ENCODE measurements around the gene TBC1D13.
"Not testable (repeated sequence)": the region's sequence is repeated elsewhere in the genome, so short reads cannot be mapped to it uniquely, and the experiment has no call there.

TBC1D13 gene

DNA sequence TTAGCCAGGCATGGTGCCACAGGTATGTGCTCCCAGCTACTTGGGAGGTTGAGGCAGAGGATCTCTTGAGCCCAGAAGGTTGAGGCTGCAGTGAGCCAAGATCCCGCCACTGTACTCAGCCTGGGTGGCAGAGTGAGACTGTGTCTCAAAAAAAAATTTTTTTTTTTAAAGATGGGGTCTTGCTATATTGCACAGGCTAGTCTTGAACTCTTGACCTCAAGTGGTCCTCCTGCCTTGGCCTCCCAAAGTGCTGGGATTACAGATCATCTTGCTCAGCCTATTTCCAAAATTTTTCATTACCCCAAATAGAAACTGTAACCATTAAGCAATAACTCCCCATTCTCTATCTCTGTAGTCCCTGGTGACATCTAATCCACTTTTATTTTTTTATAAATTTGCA is 4.4 kb upstream of the TBC1D13 start:
- in situ Hi-C loops (cut with HindIII; ENCODE audit: low sequenced_read_pairs) = no loop called here

DNA sequence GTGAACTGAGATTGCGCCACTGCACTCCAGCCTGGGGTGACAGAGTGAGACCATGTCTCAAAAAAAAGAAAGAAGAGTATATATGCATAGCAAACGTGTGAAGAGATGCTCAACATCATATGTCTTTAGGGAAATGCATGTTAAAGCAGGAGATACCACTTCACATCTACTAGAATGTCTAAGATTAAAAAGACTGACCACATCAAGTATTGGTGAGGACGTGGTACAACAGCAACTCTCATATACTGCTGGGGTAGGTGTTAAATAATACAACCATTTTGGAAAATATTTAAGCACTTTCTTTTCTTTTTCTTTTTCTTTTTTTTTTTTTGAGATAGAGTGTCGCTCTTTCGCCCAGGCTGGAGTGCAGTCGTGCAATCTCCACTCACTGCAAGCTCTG is 1.6 kb upstream of the TBC1D13 start:
- in situ Hi-C loops (cut with HindIII; ENCODE audit: low sequenced_read_pairs) = no loop called here

DNA sequence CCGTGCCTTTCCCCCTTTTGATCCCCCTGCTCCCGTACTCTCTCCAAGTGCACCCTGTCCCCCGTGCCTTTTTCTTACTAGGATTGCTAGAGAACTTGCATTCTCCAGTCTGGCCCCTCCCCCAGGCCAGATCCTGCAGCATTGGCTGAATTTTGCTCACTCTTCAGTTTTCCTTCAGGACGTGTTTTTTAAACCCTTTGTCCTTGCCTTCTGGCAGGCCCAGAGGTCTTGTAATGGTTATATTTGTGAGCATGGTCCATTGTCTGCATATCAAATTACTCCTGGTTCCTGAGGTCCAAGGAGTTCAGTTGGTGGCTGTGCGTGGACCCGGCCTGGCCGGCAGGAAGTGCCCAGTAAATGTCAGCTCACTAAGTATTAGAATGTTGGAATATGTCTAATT is 606 bp downstream of the TBC1D13 start:
- in situ Hi-C loops (cut with HindIII; ENCODE audit: low sequenced_read_pairs) = no loop called here

DNA sequence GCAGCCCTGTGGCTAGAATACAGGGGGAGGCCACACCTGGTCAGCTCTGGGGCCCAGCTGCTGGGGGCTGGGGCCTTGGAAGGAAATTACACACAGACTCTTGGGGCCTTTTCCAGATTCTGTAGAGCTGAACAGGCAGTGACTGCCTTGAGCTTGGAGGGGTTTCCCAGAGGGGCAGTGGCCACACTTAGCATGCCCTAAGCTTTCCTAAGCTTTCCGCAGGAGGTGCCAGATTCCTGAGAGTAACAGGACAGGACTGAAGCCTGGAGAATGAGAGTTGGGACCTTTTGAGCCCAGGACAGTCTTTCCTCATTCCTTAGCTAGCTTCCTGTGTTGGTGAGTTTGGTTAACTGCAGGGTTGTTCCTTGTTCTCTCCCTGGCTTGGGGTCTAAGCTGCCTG is 1.4 kb downstream of the TBC1D13 start:
- in situ Hi-C loops (cut with HindIII; ENCODE audit: low sequenced_read_pairs) = no loop called here

DNA sequence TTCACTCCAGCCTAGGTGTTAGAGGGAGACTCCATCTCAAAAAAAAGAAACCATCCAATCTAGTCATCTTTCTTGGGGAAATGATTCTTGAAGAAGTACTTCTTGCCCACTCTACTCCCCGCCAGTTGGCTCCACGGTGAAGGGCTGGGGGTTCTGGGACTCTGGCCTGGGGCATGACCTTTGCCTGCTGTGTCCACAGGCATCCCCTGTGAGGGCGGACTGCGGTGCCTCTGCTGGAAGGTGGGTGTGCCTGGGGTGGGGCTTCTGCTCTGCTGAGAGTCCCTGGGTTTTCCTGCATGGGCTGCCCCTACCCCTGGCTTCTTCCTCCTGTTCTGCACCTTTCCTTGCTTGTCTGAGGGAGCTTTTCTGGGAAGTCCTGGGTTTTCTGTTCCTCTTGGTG is 3.5 kb downstream of the TBC1D13 start:
- in situ Hi-C loops (cut with HindIII; ENCODE audit: low sequenced_read_pairs) = no loop called here

DNA sequence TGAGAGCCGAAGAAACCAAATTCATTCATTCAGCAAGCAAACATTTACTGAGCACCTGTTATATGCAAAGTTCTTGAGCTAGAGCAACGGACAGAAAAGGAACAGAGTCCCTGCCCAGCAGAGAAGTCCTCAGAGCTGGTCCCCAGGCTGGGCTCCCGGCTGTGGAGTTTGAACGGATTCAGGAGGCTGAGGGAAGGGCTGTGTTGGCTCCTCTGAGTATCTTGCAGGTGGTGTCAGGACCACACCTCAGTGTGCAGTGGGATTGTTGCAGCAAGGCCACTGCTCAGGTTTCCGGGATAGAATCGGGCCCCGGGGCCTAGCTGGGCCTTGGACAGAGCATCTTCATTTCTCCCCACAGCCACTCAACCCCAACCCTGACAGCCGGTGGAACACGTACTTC is 5.1 kb downstream of the TBC1D13 start:
- in situ Hi-C loops (cut with HindIII; ENCODE audit: low sequenced_read_pairs) = no loop called here

DNA sequence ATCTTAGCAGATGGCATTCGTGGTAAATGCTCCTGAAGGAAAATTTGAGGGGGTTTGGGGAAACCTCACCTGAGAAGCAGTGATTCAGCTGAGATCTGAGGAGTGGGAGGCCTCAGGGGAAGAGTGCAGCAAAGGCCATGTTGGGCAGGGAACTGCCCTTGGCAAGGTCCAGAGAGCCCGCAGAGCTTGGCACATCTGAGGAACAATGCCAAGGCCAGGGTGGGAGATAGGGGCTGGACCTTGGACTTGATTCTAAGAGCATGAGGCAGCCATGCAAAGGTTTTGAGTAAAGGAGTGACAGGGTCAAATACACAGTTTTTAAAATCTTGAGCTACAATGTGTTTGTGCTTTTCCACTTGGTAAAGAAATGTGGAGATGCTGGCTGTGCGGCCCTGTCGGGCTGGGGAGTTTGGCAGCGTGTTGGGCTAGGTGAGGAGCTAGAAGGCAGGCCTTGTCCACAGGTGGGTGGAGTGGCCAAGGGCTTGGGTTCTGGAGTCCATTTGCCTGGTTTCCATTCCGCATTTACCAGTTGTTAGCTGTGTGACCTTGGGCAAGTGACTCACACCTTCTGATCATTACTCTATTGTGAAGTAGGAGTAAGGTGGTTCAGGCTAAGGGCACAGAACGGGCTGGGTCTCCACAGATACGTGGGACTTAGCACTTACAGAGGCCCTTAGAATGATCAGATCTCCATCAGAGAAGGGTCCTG is 6.1 kb downstream of the TBC1D13 start:
- in situ Hi-C loops (cut with HindIII; ENCODE audit: low sequenced_read_pairs) = no loop called here

DNA sequence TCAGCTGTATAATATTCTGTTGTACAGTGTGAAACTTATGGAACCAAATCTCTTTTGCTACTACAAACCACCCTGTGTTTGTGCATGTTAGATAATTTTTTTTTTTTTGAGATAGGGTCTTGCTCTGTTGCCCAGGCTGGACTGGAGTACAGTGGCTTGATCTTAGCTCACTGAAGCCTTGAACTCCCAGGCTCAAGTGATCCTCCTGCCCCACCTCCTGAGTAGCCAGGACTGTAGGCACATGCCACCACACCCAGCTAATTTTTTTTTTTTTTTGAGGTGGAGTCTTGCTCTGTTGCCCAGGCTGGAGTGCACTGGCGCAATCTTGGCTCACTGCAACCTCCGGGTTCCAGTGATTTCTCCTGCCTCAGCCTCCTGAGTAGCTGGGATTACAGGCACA is 7.9 kb downstream of the TBC1D13 start:
- in situ Hi-C loops (cut with HindIII; ENCODE audit: low sequenced_read_pairs) = not testable (repeated sequence)

DNA sequence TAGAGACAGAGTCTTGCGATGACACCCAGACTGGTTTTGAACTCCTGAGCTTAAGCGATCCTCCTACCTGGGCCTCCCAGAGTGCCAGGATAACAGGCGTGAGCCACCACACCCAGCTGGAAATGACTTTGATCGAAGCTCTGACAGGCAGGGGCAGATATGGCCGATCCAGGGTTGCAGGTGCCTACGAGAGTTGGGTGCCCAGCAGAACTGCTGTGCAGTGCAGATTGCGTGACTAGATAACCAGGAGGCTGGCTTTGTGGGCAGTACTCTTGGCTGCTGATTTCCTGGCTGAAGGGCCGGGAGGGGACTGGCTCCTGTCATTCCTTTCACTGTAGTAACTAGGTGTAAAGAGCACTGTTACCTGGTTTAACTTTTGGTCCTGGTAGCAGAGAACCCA is 11.8 kb downstream of the TBC1D13 start:
- in situ Hi-C loops (cut with HindIII; ENCODE audit: low sequenced_read_pairs) = no loop called here

DNA sequence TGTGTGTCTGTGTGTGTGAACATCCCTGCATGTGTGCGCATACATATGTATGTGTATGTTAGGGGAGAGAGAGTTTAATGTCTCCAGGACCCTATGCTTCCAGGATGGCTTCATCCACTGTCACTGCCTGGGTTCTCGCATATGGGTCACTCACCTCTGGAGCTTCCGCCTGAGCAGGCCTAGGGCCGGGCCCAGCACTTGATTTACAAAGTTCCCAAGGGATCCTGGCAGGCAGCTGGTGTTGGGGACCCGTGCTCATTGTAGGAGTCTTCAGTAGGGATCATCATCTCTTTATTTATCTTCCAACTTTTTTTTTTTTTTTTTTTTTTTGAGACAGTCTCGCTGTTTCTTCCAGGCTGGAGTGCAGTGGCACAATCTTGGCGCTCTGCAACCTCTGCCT is 13.0 kb downstream of the TBC1D13 start:
- in situ Hi-C loops (cut with HindIII; ENCODE audit: low sequenced_read_pairs) = no loop called here

DNA sequence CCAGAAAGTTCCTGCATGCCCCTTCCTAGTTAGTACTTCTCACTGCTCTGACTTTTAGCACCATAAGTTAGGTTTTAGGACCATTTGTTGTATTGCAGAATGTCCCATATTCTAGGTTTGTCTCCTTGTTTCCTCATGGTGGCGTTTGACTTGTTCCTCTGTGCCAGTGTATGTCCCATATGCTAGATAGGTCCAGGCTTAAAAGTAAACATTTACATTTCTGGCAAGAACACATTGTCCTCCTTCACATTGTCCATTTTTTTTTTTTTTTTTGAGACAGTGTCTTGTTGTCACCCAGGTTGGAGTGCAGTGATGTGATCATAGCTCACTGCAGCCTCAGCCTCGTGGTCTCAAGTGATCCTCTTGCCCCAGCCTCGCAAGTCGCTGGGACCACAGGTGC is 15.4 kb downstream of the TBC1D13 start:
- in situ Hi-C loops (cut with HindIII; ENCODE audit: low sequenced_read_pairs) = no loop called here

DNA sequence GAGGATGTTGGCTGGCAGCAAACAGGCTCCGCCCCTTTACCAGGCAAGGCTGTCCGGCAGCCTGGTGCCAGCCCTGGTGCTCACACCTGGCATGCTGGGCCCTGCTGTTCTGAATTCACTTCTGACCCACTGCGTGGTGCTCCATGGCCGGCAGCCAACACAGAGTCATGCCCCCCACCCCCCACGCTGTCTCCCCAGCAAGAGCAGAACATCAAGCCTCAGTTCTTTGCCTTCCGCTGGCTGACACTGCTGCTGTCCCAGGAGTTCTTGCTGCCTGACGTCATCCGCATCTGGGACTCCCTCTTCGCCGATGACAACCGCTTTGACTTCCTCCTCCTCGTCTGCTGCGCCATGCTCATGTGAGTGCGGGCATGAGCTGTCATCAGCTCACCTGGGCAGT is 18.6 kb downstream of the TBC1D13 start:
- in situ Hi-C loops (cut with HindIII; ENCODE audit: low sequenced_read_pairs) = loop anchor here (5.0 kb wide), 3 partner anchors 62 to 232 kb away; partner anchors contain the start of gene MIGA2

DNA sequence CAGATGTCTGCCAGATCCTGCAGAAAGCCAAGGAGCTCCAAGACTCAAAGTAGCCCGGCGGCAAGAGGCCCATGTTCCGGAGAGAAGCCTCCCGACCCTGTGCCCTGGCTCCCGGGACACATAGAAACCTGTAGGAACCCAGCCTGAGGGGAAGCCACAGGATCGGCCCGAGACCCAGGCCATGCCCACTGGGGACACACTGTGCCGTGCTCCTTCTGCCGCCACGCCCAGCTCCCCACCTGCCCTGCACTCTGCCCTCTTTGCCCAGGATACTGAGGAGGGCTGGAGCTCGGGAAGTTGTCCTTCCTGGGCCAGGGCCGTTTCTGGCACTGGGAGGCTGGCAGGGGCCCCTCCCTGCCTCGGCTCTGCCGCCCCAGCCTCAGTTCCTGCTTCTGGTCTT is 20.8 kb downstream of the TBC1D13 start:
- in situ Hi-C loops (cut with HindIII; ENCODE audit: low sequenced_read_pairs) = loop anchor here (5.0 kb wide), 3 partner anchors 59 to 229 kb away; partner anchors contain the start of gene MIGA2

DNA sequence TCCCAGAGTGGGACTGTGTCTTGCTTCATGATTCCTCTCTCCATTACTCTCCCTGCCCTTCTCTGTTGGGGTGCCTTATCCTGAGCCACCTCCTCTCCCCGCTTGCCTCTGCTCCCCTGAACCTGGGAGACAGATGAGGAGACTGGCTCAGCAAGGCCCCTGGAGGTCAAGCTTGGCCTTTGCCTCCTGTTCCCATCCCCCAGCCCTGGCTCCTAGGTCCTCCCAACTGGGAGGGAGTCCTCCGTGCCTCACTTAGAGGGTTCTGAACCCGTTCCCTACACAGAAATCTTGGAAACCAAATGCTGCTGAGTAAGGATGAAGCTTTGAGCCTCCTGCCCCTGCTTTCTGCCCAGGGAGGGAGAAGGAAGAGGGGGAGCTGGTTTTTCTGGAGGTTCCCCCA is 21.5 kb downstream of the TBC1D13 start:
- in situ Hi-C loops (cut with HindIII; ENCODE audit: low sequenced_read_pairs) = loop anchor here (5.0 kb wide), 3 partner anchors 59 to 229 kb away; partner anchors contain the start of gene MIGA2

DNA sequence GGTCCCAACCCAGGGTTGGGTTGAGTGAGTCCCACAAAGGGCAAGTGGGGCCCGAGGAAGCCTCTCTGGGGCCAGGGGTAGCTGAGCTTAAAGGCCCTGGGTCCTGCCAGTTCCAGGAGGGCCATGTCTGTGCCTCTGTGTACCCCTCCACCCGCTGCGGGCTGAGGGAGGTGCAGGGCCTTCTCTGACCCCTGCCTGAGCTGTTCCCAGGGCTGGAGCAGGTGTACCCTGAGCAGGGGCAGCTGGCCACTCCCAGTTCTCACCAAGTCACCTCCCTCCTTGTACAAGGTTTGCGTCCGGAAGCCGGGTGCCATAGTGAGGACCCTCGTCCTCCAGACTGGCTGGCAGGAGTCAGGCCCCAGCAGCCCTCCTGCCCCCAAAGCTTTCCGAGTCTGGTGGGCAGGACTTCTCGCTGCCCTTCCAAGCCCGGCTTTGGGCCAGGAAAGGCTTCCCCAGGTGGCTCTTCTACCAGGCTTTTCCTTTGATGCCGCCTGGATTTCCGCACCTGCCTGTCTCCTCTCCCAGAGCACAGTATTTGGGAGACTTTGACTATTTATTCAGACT is 22.1 kb downstream of the TBC1D13 start:
- in situ Hi-C loops (cut with HindIII; ENCODE audit: low sequenced_read_pairs) = loop anchor here (5.0 kb wide), 3 partner anchors 58 to 228 kb away; partner anchors contain the start of gene MIGA2

DNA sequence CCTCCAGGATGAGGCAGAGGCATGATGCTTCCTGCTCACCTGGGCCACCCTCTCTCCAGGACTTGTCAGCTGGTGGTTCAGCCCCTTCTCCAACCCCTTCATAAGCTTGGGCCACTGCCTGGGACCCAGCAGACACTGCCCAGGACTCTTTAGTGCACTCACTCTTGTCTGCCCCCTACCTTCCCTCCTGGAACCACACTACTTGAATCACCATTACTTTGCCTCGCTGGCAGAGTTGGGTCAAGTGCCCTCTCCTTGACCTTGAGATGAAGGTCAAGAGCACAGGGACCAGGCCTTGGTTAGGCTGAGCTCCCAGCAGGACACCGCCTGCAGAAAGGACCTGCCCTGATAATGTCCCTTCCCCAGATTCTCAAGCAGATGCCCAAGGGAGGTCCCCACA is 22.8 kb downstream of the TBC1D13 start:
- in situ Hi-C loops (cut with HindIII; ENCODE audit: low sequenced_read_pairs) = loop anchor here (5.0 kb wide), 3 partner anchors 57 to 227 kb away; partner anchors contain the start of gene MIGA2

DNA sequence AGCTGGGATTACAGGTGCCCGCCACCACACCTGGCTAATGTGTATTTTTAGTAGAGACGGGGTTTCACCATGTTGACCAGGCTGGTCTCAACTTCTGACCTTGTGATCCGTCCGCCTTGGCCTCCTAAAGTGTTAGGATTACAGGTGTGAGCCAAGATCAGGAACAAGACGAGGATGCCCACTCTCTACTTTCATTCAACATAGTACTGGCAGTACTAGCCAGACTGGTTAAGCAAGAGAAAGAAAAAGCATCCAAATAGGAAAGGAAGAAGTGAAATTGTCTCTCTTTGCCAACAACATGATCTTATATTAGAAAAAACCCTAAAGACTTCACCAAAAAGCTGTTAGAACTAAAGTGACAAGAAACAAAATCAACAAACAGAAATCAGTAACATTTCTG is 23.8 kb downstream of the TBC1D13 start:
- in situ Hi-C loops (cut with HindIII; ENCODE audit: low sequenced_read_pairs) = no loop called here

DNA sequence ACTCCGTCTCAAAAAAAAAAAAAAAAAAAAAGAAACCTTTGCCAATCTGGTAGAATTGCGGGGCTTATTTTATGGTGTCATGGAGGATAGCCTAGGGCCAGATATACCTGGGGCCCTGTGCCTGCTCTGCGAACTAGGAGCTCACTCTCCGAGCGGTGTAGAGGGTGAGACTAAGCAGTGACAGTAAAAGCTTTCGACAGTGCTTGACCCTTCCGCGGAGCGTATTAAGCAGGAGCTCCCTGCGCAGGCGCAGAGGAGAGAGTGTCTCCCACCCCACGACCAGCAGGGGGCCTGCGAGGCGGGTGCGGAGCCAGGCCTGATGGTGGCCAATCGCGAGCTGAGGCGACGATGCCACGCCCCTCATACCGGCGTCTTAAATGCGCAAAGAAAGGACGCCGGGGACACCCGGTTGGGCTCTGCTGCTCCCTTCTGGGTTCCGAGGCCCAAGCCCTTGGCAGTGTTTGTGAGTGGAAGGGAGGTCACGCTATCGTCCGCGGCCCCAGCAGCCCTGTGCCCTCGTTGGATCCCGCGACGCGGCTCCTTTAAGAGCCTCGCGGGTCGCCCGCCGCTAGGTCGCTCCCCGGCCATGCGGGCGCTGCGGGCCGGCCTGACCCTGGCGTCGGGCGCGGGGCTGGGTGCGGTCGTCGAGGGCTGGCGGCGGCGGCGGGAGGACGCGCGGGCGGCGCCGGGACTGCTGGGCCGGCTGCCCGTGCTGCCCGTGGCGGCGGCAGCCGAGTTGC is 31.2 kb downstream of the TBC1D13 start, which contains the start of gene ENDOG:
ENDOG (plus strand) TSS at position 402 of the 740 bp plus-strand sequence; CDS start at position 587, 185 bp downstream.
- in situ Hi-C loops (cut with HindIII; ENCODE audit: low sequenced_read_pairs) = no loop called here

DNA sequence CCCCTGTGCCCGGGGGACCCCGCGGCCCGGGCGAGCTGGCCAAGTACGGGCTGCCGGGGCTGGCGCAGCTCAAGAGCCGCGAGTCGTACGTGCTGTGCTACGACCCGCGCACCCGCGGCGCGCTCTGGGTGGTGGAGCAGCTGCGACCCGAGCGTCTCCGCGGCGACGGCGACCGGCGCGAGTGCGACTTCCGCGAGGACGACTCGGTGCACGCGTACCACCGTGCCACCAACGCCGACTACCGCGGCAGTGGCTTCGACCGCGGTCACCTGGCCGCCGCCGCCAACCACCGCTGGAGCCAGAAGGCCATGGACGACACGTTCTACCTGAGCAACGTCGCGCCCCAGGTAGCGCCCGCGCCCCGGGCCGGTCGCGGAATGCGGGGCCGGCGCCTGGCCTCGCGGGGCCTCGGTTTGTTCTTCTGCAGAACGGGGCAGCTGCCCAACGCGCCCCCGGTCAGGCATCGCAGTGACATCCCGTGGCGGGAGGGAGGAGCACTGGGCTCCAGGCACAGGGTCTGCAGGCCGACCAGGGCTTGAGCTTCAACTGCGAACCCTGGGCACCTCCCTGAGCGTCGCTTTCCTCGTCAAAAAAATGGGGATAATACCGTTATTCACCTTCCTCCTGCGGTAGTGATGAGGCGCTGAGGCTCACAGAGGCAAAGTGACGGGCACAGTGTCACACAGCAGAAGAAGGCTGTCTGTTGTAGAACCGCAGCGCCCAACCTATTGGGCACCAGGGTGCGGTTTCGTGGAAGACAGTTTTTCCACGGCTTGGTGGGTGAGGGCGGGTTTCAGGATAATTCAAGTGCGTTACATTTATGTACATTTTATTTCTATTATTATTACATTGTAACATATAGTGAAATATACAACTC is 32.0 kb downstream of the TBC1D13 start:
- in situ Hi-C loops (cut with HindIII; ENCODE audit: low sequenced_read_pairs) = no loop called here

DNA sequence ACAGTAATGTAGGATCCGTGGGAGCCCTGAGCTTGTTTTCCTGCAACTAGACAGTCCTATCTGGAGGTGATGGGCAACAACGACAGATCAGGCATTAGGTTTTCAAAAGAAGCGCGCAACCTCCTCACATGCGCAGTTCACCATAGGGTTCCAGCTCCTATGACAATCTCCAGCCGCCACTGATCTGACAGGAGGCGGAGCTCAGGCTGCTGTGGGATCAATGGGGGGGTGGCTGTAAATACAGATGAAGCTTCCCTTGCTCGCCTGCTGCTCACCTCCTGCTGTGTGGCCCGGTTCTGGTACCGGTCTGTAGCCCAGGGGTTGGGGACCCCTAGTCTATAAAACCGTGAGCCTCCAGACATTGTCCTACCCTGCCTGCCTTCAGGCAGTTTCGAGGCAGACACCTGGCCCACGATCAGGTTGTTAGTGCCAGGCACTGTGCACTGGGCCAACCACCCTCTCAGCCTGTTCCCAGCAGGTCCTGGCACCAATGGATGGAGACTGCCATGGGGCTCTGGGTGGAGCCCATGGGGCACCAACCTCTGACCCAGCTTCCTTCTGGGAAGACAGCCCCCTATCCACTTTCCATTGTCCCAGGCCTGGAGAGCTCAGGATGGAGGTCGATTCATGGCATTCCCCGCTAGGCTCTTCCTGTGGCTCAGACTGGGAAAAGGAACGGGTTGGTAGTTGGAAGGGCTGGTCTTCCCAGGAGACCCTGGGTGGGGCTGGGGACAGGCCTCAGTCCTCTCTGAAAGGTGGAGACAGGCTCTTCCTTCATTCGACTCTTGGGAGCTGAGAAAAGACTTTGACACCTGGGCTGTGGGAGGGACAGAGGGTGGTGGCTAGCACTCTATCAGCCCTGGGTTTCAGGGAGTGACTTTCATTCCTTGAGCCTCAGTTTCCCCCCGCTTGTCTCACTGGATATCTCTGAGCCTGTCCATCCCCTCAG is 32.9 kb downstream of the TBC1D13 start:
- in situ Hi-C loops (cut with HindIII; ENCODE audit: low sequenced_read_pairs) = no loop called here

Measured in endothelial cell of hepatic sinusoid (primary cell).